Ovary (tissue), 9 donors: ENCODE measurements around the gene DNAJC16. TPM values are rescaled to one million over a fixed set of nuclear protein-coding genes. Genes with fewer than 3 reads are reported as not detected.

Source experiments
- DNase-seq, 5 donors: peaks; one replicate each; pipeline ENCODE4 v3.0.0-alpha.2; 2019 to 2020
- H3K27ac ChIP-seq, 2 donors: fragments of 200-600 bp; one replicate each; pipeline versions ENCODE4 v1.5.1 to v1.8.0; 2019 to 2022
- H3K27me3 ChIP-seq: fragments of 200-600 bp; one replicate; pipeline ENCODE4 v1.8.0; 2022
- H3K36me3 ChIP-seq: fragments of 200-600 bp; sonication (generic); one replicate; pipeline ENCODE4 v1.5.1; 2019
- H3K4me1 ChIP-seq: one replicate; pipeline ENCODE4 v1.8.1; 2013; ENCODE audit warnings: mild to moderate bottlenecking, moderate library complexity; ENCODE audit not compliant: insufficient read depth
- H3K4me3 ChIP-seq: fragments of 200-600 bp; sonication (generic); one replicate; pipeline ENCODE4 v1.5.1; 2017
- H3K9me3 ChIP-seq, 2 donors: fragments of 200-600 bp in 1 of 2; sonication (generic) in 1 of 2; one replicate each; pipeline versions ENCODE4 v1.5.1 to v1.8.1; 2013 to 2019; ENCODE audit warnings: mild to moderate bottlenecking in 1 of 2, moderate library complexity in 1 of 2
- CTCF ChIP-seq, 3 donors: fragments of 450-650 bp in 2 of 3; fragments of 200-600 bp in 1 of 3; IDR thresholded peaks; one replicate each; pipeline versions ENCODE4 v1.5.1 to v1.8.0; 2016 to 2022; ENCODE audit warnings: antibody characterized with exemption in 3 of 3, mild to moderate bottlenecking in 1 of 3
- EP300 ChIP-seq: sonication (generic); formaldehyde crosslinking; IDR thresholded peaks from one replicate; pipeline ENCODE4 v1.6.1; 2017; ENCODE audit warnings: antibody characterized with exemption
- POLR2A ChIP-seq: fragments of 450-650 bp; IDR thresholded peaks from one replicate; pipeline ENCODE4 v1.6.1; 2017; ENCODE audit warnings: antibody characterized with exemption, mild to moderate bottlenecking, moderate library complexity
- WGBS, 3 donors: extraction: QIAGEN DNeasy Blood & Tissue Kit in 1 of 3; methylation state at CpG; one replicate each; pipeline versions ENCODE4 v1.1.5 to v1.1.7; 2013 to 2017; 5-methylcytosine and 5-hydroxymethylcytosine counted together
- intact Hi-C, 4 donors: fragments of 100-400 bp; cut with DNase I; formaldehyde crosslinking; loops; one replicate each; pipeline versions ENCODE4 v1.11.0 to v1.15.1; 2022 to 2023
- polyA plus RNA-seq, 2 donors: library from polyadenylated mRNA; stranded (reverse); fragments of 200-250 nt in 1 of 2; fragments of 350-450 nt in 1 of 2; fragmentation: Illumina TruSeq in 1 of 2; extraction: RNeasy Lipid Tissue Mini Kit (QIAGEN cat#74804) in 1 of 2; gene quantifications; one replicate each; pipeline ENCODE4 v1.2.3, GENCODE V29; 2013 to 2014
- total RNA-seq, 7 donors: library from RNA; depleted of rRNA in 2 of 7; stranded (reverse); fragments of >200 nt in 2 of 7; fragmentation: NEBNext Ultra II Directional in 3 of 7; extraction: Animal tissue kit (Norgen Biotek cat#: 25700) in 3 of 7; gene quantifications; one replicate each; pipeline versions ENCODE4 v1.1.0 to v1.2.4, GENCODE V29; 2016 to 2023
- donor health status: DM: no; HTN: no; CAD: no; lungs with moderate emphysema.
- donor health status: DM: no; HTN: no; CAD: no.
- donor health status: Bipolar disorder and iron deficiency.
- donor health status: DM: yes; HTN: yes; CAD: no.
- donor health status: DM: no; HTN: no; CAD: no.
- donor health status: DM: yes; HTN: yes; CAD: no.

DNAJC16 gene
- total and polyA plus RNA-seq, 9 donors: 4.7 to 33.3 (median 17.6) TPM

- TF ChIP-seq CTCF (IDR thresholded peaks at IDR 0.05): no peak
- no peaks in the 10 kb centered on the region for H3K36me3 ChIP-seq
- no peaks in the 10 kb centered on the region for H3K4me1 ChIP-seq
- no peak for DNase-seq
- H3K4me3 ChIP-seq: no peak overlapping the region
- intact Hi-C loops: no loop called here
- H3K9me3 ChIP-seq: no peaks in the 10 kb centered on the region
- no peaks in the 10 kb centered on the region for H3K27me3 ChIP-seq
- H3K27ac ChIP-seq: no peak overlapping the region
- WGBS, 3 donors: 85 to 89% (median 86%) methylated on average over 12 of the region's 12 CpGs
Measured at GRCh38 chr1:15508700-15509487, 17.8 kb upstream of the DNAJC16 start.

- intact Hi-C loops: no loop called here
- Histone ChIP-seq H3K27me3 (no peaks in the 10 kb centered on the region), H3K27ac (no peak overlapping the region), H3K36me3 (no peaks in the 10 kb centered on the region), H3K4me1 (no peaks in the 10 kb centered on the region), H3K9me3 (no peaks in the 10 kb centered on the region), H3K4me3 (no peak overlapping the region)
- 78 to 87% (median 83%) methylated on average over 7 of the region's 7 CpGs for WGBS, 3 donors
- TF ChIP-seq CTCF (IDR thresholded peaks at IDR 0.05) (no peak), POLR2A (no peak), EP300 (no peak)
- no peak for DNase-seq
Measured at GRCh38 chr1:15509586-15509985, 17.1 kb upstream of the DNAJC16 start.

DNA sequence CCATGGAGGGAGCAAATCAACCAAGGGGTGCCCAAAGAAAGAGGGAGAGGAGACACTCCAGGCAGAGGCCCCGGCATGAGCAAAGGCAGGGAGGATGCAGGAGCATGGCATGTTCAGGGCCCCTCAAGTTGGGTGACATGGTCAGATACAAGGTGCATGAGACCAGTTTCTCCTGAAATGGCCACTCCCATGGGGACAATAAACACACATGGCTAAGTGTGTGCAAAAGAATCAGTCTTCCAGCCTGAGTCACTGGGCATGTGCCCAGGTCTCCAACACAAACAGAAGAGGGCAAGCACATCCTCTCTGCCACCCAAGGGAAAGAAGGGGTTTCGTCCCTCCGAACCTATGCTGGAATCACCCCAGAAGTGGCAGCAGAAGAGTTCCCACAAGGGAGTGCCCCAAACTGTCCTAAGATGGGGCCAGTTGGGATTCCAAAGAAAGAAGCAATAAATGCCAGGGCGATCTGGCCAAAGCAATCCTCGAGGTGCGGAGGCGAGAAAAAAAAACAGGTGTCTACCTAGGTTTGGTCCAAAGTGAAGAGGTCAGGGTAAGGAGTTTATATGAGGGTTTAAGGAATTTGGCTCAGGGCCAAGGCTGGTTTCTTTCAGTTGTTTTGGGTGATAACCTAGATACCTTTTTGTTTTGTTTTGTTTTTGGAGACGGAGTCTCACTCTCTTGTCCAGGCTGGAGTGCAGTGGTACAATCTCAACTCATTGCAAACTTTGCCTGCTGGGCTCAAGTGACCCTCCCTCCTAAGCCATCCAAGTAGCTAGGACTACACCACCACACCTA is 15.8 kb upstream of the DNAJC16 start:
- Histone ChIP-seq H3K4me1 (no peaks in the 10 kb centered on the region), H3K27me3 (no peaks in the 10 kb centered on the region), H3K4me3 (no peak overlapping the region), H3K9me3 (no peaks in the 10 kb centered on the region), H3K36me3 (no peaks in the 10 kb centered on the region), H3K27ac (no peak overlapping the region)
- intact Hi-C loops: no loop called here
- no peak for DNase-seq
- TF ChIP-seq EP300 (no peak), POLR2A (no peak), CTCF (IDR thresholded peaks at IDR 0.05) (no peak)
- WGBS, 3 donors: 90 to 91% (median 90%) methylated on average over 8 of the region's 8 CpGs

DNA sequence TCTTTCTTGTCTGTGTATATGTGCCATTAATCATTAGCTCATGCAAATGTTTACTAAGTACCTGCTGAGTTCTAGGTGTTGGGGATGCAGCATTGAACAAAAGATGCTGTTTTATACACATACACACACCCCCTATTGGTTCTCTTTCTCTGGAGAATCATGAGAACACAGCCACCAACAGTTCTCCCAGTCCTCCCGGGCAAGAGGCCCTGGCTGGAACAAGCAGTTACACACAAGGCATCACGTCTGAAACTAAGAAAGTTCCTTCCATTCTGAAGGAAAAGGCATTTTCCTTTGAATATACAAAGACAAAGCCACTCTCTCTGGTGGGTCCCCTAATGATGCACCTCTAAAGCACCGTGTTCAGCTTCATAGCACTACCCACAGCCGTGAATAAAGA is 13.5 kb upstream of the DNAJC16 start:
- Histone ChIP-seq H3K4me1 (no peaks in the 10 kb centered on the region), H3K4me3 (no peak overlapping the region), H3K36me3 (no peaks in the 10 kb centered on the region), H3K27me3 (no peaks in the 10 kb centered on the region), H3K9me3 (no peaks in the 10 kb centered on the region), H3K27ac (no peak overlapping the region)
- intact Hi-C loops: no loop called here
- TF ChIP-seq EP300 (no peak), CTCF (IDR thresholded peaks at IDR 0.05) (no peak), POLR2A (no peak)
- WGBS, 3 donors: 80 to 81% (median 80%) methylated on average over 4 of the region's 4 CpGs
- DNase-seq: peak in 1 of 5 donors; percentile 1
